Stomach (tissue), 9 donors: ENCODE measurements around the gene NR3C1. TPM values are rescaled to one million over a fixed set of nuclear protein-coding genes. Genes with fewer than 3 reads are reported as not detected.

Source experiments
- DNase-seq, 2 donors: peaks; one replicate each; pipeline versions ENCODE4 v3.0.0 to v3.0.0-alpha.2; 2013 to 2019
- H3K27ac ChIP-seq, 5 donors: fragments of 200-600 bp in 4 of 5; sonication (generic) in 4 of 5; one replicate each; pipeline ENCODE4 v1.5.1; 2013 to 2019; ENCODE audit warnings: mild to moderate bottlenecking in 1 of 5, moderate library complexity in 1 of 5
- H3K27me3 ChIP-seq, 3 donors: fragments of 200-600 bp; sonication (generic); one replicate each; pipeline ENCODE4 v1.5.1; 2017 to 2019; ENCODE audit warnings: mixed run types in 1 of 3
- H3K36me3 ChIP-seq, 4 donors: fragments of 200-600 bp; sonication (generic); 1 replicate in 3 of 4; 2 replicates in 1 of 4; pipeline ENCODE4 v1.5.1; 2016 to 2019
- H3K4me1 ChIP-seq, 4 donors: fragments of 200-600 bp; sonication (generic); one replicate each; pipeline ENCODE4 v1.5.1; 2016 to 2019
- H3K4me3 ChIP-seq, 4 donors: fragments of 200-600 bp; sonication (generic) in 3 of 4; one replicate each; pipeline ENCODE4 v1.5.1; 2016 to 2019; ENCODE audit warnings: mild to moderate bottlenecking in 1 of 4
- H3K9me3 ChIP-seq, 4 donors: fragments of 200-600 bp; sonication (generic); one replicate each; pipeline ENCODE4 v1.5.1; 2016 to 2019
- EP300 ChIP-seq: sonication (generic); formaldehyde crosslinking; IDR thresholded peaks from one replicate; pipeline ENCODE4 v1.6.1; 2017; ENCODE audit warnings: antibody characterized with exemption
- POLR2A ChIP-seq, 4 donors: fragments of 450-650 bp; IDR thresholded peaks; one replicate each; pipeline ENCODE4 v1.6.1; 2016; ENCODE audit warnings: antibody characterized with exemption in 4 of 4, control low read depth in 2 of 4, mild to moderate bottlenecking in 1 of 4, moderate library complexity in 1 of 4
- POLR2AphosphoS5 ChIP-seq, 3 donors: sonication (generic); formaldehyde crosslinking; IDR thresholded peaks; one replicate each; pipeline ENCODE4 v1.6.1; 2016; ENCODE audit warnings: antibody characterized with exemption in 3 of 3
- WGBS, 5 donors: extraction: QIAGEN DNeasy Blood & Tissue Kit in 3 of 5; methylation state at CpG; one replicate each; pipeline versions ENCODE4 v1.1.5 to v1.1.7; 2013 to 2018; 5-methylcytosine and 5-hydroxymethylcytosine counted together
- intact Hi-C: fragments of 100-400 bp; cut with DNase I; formaldehyde crosslinking; loops from one replicate; pipeline ENCODE4 v1.15.1; 2023; ENCODE audit warnings: low total_unique reads
- polyA plus RNA-seq, 3 donors: library from polyadenylated mRNA; stranded (reverse); fragments of 200-250 nt; gene quantifications; one replicate each; pipeline ENCODE4 v1.2.3, GENCODE V29; 2013
- total RNA-seq, 5 donors: library from RNA; depleted of rRNA; stranded (reverse); fragments of >200 nt; gene quantifications; one replicate each; pipeline versions ENCODE4 v1.1.0 to v1.2.3, GENCODE V29; 2014 to 2016
- TF ChIP-seq, protein P1 (sequence below), 7 experiments: fragments of 450-650 bp in 4 of 7; fragments of 200-600 bp in 3 of 7; sonication (generic) in 3 of 7; IDR thresholded peaks; one replicate each; pipeline ENCODE4 v1.5.1; 2016 to 2019; ENCODE audit warnings: antibody characterized with exemption in 7 of 7, control low read depth in 2 of 7, mild to moderate bottlenecking in 1 of 7
- donor health status: healthy with polysubstance abuse.
- donor health status: Bipolar disorder and iron deficiency.
- donor health status: healthy.

Gene NR3C1
- total and polyA plus RNA-seq, 8 donors: 6.4 to 82.8 (median 15.8) TPM

DNA sequence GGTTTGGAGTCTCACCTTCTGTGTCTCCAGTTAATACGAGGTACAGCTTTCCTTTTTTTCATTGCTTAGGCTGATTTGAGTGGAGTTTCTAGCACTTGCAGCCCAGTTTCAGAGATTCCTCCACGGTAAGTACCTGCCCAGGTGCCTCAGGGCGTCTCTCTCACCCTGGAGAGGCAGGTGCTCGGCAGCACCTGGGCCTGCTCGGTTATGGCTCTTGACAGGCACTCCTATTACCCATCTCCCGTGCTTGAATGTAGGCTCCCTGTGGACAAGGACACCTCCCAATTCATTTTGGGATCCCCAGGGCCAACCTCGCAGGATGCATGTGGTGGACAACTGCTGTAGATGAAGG is 144.3 kb downstream of the NR3C1 start:
- Histone ChIP-seq H3K27ac (no peak overlapping the region), H3K27me3 (no peaks in the 10 kb centered on the region), H3K9me3 (no peaks in the 10 kb centered on the region), H3K4me3 (no peak overlapping the region), H3K36me3 (no peaks in the 10 kb centered on the region), H3K4me1 (no peaks in the 10 kb centered on the region)
- DNase-seq: no peak
- WGBS, 5 donors: 90 to 97% (median 93%) methylated on average over 7 of the region's 7 CpGs
- TF ChIP-seq POLR2A (IDR thresholded peaks at IDR 0.05) (no peak), POLR2AphosphoS5 (IDR thresholded peaks at IDR 0.05) (no peak), EP300 (no peak)
- TF ChIP-seq, protein P1, sequence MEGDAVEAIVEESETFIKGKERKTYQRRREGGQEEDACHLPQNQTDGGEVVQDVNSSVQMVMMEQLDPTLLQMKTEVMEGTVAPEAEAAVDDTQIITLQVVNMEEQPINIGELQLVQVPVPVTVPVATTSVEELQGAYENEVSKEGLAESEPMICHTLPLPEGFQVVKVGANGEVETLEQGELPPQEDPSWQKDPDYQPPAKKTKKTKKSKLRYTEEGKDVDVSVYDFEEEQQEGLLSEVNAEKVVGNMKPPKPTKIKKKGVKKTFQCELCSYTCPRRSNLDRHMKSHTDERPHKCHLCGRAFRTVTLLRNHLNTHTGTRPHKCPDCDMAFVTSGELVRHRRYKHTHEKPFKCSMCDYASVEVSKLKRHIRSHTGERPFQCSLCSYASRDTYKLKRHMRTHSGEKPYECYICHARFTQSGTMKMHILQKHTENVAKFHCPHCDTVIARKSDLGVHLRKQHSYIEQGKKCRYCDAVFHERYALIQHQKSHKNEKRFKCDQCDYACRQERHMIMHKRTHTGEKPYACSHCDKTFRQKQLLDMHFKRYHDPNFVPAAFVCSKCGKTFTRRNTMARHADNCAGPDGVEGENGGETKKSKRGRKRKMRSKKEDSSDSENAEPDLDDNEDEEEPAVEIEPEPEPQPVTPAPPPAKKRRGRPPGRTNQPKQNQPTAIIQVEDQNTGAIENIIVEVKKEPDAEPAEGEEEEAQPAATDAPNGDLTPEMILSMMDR (IDR thresholded peaks at IDR 0.05): no peak
- intact Hi-C loops: no loop called here

- no peaks in the 10 kb centered on the region for H3K9me3 ChIP-seq
- no peaks in the 10 kb centered on the region for H3K4me1 ChIP-seq
- intact Hi-C loops: no loop called here
- H3K27me3 ChIP-seq: no peaks in the 10 kb centered on the region
- TF ChIP-seq, protein P1 (IDR thresholded peaks at IDR 0.05): no peak
- TF ChIP-seq EP300: no peak
- TF ChIP-seq POLR2AphosphoS5 (IDR thresholded peaks at IDR 0.05): no peak
- no peak for DNase-seq
- WGBS, 5 donors: 93 to 95% (median 94%) methylated on average over 12 of the region's 12 CpGs
- no peak overlapping the region for H3K4me3 ChIP-seq
- H3K27ac ChIP-seq: no peak overlapping the region
- H3K36me3 ChIP-seq: no peaks in the 10 kb centered on the region
These were observed 144.8 kb downstream of the NR3C1 start for GRCh38 chr5:143258559-143259253.

DNA sequence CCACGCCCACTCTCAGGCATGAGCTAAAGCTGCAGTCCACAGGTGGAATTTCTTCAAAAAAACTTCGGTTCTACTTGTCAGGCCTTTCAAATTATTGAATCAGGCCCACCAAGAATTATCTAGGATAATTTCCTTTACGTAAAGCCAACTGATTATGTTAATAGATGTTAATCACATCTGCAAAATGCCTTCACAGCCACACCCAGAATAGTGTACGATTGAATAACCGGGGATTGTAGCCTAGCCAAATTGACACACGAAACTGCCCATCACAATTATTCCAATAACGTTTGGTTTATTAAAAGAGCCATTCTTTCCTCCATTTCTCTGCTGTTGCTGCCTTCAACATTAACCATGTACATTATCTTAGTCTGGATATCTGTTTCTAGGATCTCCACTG is 148.7 kb downstream of the NR3C1 start:
- TF ChIP-seq EP300: no peak
- no peak for TF ChIP-seq POLR2AphosphoS5 (IDR thresholded peaks at IDR 0.05)
- TF ChIP-seq POLR2A (IDR thresholded peaks at IDR 0.05): no peak
- TF ChIP-seq, protein P1 (IDR thresholded peaks at IDR 0.05): no peak
- Histone ChIP-seq H3K36me3 (no peaks in the 10 kb centered on the region), H3K9me3 (no peaks in the 10 kb centered on the region), H3K27me3 (no peaks in the 10 kb centered on the region), H3K27ac (no peak overlapping the region), H3K4me1 (no peaks in the 10 kb centered on the region), H3K4me3 (no peak overlapping the region)
- no peak for DNase-seq
- intact Hi-C loops: no loop called here
- WGBS, 5 donors: 79 to 84% (median 82%) methylated on average over 7 of the region's 7 CpGs

GRCh38 chr5:143251946-143252345 is 151.5 kb downstream of the NR3C1 start:
- WGBS, 5 donors: 88 to 96% (median 93%) methylated on average over 3 to 4 of the region's 4 CpGs
- no peaks in the 10 kb centered on the region for H3K9me3 ChIP-seq
- intact Hi-C loops: no loop called here
- TF ChIP-seq POLR2AphosphoS5 (IDR thresholded peaks at IDR 0.05) (no peak), POLR2A (IDR thresholded peaks at IDR 0.05) (no peak), EP300 (no peak)
- TF ChIP-seq, protein P1 (IDR thresholded peaks at IDR 0.05): no peak
- no peak overlapping the region for H3K4me3 ChIP-seq
- H3K4me1 ChIP-seq: peaks cover 0 to 7% (median 3%) of the 10 kb centered on the region in 4 donors
- DNase-seq: no peak
- no peaks in the 10 kb centered on the region for H3K36me3 ChIP-seq
- H3K27me3 ChIP-seq: no peaks in the 10 kb centered on the region
- H3K27ac ChIP-seq: no peak overlapping the region
